ENCODE results near the gene OR13C2.
"Not testable (repeated sequence)": the region's sequence is repeated elsewhere in the genome, so short reads cannot be mapped to it uniquely, and the experiment has no call there.

OR13C2 gene, protein sequence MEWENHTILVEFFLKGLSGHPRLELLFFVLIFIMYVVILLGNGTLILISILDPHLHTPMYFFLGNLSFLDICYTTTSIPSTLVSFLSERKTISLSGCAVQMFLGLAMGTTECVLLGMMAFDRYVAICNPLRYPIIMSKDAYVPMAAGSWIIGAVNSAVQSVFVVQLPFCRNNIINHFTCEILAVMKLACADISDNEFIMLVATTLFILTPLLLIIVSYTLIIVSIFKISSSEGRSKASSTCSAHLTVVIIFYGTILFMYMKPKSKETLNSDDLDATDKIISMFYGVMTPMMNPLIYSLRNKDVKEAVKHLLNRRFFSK

DNA sequence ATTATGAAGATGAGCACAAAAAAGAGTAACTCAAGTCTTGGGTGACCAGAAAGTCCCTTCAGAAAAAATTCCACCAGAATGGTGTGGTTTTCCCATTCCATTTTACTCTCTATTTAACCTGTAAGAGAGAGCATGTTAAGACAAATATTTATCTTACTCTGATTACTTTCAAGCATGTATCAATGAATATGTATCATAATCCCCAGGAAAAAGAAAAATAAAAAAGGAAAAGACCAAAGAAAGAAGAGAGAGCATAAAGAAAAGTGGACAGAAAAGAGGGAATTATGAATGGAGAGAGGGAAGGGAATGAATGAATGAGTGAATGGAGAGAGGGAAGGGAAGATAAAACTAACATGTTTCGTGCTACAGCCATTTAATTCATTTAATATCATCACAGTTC is at the start of gene OR13C2:
OR13C2 (minus strand) TSS at position 101 of the 400 bp plus-strand sequence; CDS start at position 101, 0 bp downstream.
- not testable (repeated sequence) for DNase-seq

DNA sequence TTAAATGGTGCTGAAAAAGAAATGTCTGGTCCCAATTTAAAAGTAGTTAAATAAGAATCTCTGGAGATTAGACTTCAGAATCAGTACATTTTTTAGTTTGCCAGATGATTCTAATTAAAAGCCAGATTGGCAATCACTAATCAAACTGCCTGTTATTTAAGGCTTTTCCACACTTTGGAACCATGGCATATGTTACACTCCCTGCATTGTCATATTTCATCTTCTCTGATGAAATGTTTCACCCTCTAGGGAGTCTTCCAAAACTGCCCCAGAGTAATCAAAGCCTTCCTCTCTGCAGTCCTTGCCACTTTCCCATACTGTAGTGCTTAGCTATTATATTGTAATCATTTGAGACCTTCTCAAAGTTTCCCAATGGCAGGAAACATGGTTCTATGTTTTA is 30.0 kb upstream of the OR13C2 start:
- DNase-seq = no peak

DNA sequence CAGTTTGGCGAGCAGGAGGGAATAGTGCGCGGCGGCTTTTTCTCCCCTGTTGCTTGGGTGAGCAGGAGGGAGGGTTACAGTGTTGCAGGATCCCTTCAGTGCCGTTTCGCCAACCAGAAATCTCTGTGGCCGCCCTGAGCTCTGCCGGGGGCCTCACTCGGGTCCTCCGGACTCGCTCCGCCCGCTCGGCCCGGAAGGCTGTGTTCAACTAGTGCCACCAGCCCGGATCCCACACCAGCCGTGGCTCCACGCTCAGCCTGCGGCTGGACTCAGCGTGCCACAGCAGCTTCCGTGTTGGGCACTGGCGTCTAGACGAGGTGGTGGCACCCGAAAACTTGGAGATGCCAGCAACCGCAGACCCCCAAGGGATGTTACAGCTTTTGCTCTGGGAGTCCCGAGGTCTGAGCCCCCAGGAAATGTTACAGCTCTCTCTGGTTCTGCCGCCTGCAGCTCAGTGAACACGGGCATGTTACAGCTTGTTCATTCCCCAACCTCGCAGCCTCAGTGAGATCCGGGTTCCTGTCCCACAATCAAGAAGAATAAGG is 28.6 kb upstream of the OR13C2 start:
- DNase-seq = no peak

DNA sequence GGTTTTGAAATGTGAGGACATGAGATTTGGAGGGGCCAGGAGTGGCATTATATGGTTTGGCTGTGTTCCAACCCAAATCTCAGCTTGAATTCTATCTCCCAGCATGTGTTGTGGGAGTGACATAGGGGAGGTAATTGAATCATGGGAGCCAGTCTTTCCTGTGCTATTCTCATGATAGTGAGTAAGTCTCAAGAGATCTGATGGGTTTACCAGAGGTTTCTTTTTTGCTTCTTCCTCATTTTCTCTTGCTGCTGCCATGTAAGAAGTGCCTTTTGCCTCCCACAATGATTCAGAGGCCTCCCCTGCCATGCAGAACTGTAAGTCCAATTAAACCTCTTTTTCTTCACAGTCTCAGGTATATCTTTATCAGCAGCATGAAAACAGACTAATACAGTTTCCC is 20.5 kb upstream of the OR13C2 start:
- not testable (repeated sequence) for DNase-seq

DNA sequence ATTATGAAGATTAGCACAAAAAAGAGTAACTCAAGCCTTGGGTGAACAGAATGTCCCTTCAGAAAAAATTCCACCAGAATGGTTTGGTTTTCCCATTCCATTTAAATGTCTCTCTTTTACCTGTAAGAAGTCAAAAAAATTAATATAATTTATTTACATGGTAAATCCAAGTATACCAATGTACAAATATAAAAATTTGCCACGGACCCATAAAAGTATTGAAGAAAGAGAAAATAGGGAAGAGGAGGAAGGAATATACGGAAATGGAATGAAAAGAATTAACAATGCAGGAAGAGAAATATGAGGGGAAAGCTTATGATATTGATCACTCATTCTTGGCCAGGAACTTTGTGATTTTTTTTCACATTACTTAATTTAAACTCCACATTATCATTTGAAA is 12.7 kb upstream of the OR13C2 start, which contains the start of gene OR13C9:
OR13C9 (minus strand) TSS at position 101 of the 400 bp plus-strand sequence; CDS start at position 101, 0 bp downstream.
- no peak for DNase-seq

DNA sequence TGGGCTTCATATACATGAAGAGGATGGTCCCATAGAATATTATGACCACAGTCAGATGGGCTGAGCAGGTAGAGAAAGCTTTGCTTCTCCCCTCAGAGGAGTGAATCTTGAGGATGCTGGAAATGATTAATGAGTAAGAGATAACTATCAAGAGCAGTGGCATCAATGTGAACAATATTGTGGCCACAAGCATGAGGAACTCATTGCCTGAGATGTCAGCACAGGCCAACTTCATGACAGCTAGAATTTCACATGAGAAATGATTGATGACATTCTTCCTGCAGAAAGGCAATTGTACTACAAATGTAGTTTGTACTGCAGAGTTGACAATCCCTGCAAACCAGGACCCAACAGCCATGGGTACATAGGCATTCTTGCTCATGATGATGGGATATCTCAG is 12.0 kb upstream of the OR13C2 start:
- DNase-seq = no peak

DNA sequence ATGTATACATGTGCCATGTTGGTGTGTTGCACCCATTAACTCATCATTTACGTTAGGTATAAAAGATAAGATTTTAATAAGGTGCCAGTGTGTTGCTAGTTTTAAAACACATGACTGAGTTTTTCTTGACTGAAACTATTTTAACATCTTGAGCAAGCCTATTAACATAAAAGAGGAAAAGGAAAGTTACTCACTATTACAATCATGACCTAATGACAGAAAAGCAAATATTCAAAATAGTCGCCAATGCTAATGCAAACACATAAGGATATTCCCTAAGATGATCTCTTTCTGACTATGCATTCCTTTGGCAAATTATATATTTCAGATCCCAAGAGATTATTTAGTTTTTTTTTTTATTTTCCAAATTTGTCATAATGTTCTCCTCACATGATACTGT is 5.8 kb upstream of the OR13C2 start:
- no peak for DNase-seq

DNA sequence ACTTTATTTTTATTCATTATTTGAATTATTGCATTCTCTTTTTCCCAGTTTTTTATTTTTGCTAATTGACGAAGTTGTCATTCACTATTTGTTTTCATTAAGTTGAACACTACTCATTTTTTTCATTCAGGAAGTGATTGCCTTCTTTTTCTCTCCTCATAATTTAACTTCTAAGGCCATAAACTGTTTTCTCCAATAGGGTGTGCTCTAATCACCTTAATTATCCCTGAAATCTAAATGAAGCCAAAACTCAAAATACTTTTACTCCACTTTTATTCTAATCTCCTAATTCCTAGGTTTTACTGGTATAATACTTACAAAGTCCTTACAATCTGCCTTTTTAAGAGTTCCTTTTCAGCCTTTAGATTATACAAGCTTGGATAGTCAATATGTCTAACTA is 2.9 kb upstream of the OR13C2 start:
- no peak for DNase-seq

DNA sequence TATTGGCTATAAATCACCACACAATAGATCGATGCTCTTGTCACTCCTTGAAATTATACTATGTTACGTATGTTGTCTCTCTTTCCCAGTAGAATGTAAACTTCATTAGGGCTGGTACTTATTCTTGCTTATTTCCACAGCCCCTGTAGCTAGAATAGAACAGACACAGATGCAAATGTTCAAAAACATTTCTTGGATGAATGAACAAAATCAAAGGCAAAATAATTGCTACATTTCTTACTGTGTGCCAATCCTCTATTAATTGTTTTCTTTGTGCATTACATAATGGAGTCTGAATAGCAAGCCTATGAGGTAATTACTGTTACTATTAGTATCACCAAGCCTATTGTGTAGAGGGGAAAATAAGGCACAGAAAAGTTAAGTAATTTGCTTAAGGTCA is 725 bp upstream of the OR13C2 start:
- DNase-seq = no peak

DNA sequence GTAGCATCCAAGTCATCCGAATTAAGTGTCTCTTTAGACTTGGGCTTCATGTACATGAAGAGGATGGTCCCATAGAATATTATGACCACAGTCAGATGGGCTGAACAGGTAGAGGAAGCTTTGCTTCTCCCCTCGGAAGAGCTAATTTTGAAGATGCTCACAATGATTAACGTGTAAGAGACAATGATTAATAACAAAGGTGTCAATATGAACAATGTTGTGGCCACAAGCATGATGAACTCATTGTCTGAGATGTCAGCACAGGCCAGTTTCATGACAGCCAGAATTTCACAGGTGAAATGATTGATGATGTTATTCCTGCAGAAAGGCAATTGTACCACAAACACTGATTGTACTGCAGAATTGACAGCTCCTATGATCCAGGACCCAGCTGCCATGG is 626 bp downstream of the OR13C2 start:
- DNase-seq = no peak

DNA sequence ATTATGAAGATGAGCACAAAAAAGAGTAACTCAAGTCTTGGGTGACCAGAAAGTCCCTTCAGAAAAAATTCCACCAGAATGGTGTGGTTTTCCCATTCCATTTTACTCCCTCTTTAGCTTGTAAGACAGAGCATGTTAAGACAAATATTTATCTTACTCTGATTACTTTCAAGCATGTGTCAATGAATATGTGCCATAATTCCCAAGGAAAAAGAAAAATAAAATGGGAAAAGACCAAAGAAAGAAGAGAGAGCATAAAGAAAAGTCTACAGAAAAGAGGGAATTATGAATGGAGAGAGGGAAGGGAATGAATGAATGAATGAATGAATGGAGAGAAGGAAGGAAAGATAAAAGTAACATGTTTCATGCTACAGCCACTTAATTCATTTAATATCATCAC is 6.1 kb downstream of the OR13C2 start, which contains the start of gene OR13C5:
OR13C5 (minus strand) TSS at position 101 of the 400 bp plus-strand sequence; CDS start at position 101, 0 bp downstream.
- DNase-seq = not testable (repeated sequence)

DNA sequence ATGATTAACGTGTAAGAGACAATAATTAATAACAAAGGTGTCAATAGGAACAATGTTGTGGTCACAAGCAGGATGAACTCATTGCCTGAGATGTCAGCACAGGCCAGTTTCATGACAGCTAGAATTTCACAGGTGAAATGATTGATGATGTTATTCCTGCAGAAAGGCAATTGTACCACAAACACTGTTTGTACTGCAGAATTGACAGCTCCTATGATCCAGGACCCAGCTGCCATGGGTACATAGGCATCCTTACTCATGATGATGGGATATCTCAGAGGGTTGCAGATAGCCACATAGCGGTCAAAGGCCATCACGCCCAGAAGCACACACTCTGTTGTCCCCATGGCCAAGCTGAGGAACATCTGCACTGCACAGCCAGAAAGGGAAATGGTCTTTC is 6.7 kb downstream of the OR13C2 start:
- not testable (repeated sequence) for DNase-seq

DNA sequence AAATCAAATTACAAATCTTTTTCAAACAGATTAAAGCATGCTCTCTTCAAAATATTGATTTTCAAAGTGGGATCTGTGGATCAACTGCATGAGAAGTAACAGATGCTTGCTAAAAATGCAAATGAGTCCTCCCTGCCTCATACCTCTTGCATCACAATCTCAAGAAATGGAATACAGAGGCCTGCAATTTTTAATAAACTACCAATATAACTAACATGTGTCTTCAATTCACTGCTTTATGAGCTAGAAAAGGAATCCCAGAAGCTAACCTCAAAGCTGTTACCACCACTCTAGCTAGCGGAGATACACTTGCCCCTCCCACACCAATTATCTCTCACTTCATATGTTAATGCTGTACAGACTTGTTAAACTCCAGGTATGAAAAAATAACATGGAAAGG is 15.8 kb downstream of the OR13C2 start:
- DNase-seq = no peak

DNA sequence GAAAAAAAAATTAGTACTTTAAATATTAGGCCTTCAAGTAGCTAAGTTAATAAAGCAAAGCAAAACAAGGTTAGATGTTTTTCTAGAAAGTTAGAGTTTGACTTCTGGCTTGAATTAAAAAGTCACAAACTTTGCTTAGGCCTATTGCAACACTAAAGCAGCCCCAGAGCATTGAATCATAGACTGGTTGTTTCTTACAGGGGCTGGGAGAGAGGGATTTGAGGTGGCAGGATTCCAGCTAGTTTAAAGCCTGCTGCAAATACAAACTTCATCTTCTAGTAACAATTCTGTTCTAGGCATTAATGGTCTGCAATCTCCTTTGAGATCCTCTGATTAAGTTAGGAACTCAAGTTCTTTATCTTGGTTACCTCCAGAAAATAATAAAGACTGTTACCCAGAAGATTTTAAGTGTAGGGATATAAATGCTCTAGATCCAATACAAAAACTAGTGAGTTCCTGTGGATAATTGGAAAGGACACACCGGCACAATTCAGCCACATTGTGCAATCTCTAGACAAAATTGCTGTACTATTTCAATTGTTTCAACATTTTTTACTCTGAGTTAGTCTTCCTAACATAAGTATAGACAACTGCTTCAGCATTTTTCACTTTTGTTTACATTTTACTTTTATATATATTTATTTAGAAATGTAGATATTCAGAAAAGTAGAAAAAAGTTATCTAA is 18.8 kb downstream of the OR13C2 start:
- DNase-seq = no peak

DNA sequence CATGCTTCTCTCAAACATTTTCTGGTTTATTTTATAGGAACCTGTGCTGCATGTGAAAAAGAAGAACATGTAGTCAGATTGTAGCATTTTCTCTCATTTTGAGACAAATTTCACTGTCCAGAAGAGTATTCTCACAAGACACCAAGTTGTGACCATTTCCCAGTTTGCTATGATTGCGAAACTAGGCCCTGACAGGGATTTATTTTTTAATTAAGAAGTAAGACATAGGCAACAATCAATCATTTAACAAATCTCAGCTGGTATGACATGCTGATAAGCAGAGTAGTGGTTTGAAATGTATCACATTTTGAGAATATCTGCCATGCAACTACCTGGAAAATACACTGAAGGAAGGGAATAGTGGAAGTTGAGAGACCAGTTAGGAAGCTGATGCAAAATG is 24.9 kb downstream of the OR13C2 start:
- no peak for DNase-seq

DNA sequence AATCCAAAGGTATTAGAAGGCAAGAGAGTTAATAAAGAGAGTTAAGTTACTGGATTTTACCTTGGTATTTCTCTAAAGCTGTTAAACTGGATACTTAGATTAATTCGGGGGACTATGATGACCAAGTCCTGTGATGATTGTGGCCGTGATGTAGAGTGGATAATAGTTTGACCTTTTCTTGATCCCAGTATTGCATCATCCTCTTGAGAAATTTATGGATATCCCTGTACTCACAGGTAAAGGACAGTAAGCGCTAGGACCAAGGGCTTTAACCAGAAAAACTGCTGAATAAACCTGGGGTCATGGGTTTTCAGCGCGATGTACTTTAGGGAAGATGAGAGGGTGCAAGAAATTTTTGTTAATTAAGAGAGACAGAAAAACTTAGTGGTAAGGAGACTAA is 28.2 kb downstream of the OR13C2 start:
- DNase-seq = no peak

DNA sequence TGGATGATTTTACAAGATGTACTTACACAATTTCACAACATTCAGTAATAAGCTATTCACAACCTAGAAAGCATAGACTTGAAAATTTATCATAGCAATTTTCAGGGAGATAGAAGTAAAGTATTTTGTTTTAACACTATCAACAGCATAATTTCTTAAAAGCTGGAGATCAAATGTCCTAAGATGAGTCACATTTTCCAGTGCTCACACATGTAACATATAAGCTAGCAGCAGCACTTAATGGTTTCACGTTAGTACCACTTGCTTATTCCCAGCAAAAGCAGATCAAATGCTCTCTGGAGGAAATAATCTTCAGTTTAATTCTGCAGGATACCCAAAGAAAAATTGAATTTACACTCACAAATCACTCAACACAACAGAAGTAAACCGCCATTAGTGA is 30.0 kb downstream of the OR13C2 start:
- no peak for DNase-seq

DNA sequence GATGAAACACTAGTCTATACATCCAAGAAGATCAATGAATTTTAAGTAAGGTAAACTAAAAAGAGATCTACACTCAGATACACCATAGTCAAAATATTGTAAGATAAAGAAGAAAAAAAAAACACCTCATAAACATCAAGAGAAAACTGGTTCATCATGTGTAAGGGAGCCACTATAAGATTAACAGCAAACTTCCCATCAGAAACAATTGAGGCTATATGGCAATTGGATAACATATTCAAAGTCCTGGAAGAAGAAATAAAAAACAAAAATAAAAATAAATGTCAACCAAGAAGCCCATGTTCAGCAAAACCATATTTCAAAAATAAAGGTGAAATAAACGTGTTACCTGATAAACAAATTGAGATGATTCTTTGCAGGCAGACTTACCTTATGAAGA is 32.8 kb downstream of the OR13C2 start:
- DNase-seq = no peak

DNA sequence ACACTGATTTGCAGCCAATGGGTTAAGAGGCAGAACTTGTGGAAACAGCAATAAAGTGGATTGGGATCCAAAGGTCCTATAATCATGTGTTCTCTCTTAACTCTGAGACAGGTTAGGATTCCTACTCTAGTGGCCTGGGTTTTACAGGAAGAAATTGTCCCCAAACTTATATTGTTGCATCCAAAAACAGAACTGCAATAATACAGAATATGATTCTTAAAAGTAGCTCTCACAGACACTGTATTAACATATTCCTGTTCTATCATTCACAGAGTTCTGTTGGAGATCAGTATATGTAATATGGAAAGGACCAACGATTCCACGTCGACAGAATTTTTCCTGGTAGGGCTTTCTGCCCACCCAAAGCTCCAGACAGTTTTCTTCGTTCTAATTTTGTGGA is 36.6 kb downstream of the OR13C2 start, which contains the start of gene OR13C8:
OR13C8 (plus strand) TSS at position 301 of the 400 bp plus-strand sequence; CDS start at position 301, 0 bp downstream.
- DNase-seq = no peak

DNA sequence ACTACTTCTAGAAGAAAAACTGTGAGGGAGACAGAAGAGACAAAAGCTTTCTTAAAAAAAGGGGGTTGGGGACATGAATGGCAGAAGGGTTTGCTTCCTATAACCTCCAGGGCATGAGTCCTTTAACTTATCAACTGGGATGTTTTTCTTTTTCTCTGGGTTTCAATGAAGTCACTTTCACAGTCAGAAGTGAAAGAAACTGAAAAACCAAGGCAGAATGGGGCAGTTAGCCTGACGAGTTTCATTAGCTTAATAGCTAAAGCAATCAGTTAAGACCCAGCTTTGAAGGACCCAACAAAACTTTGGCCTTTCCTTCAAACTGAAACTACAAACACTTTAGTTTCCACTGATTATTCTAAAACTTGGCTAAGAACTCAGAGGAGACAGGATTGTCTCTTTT is 41.1 kb downstream of the OR13C2 start:
- DNase-seq = no peak

DNA sequence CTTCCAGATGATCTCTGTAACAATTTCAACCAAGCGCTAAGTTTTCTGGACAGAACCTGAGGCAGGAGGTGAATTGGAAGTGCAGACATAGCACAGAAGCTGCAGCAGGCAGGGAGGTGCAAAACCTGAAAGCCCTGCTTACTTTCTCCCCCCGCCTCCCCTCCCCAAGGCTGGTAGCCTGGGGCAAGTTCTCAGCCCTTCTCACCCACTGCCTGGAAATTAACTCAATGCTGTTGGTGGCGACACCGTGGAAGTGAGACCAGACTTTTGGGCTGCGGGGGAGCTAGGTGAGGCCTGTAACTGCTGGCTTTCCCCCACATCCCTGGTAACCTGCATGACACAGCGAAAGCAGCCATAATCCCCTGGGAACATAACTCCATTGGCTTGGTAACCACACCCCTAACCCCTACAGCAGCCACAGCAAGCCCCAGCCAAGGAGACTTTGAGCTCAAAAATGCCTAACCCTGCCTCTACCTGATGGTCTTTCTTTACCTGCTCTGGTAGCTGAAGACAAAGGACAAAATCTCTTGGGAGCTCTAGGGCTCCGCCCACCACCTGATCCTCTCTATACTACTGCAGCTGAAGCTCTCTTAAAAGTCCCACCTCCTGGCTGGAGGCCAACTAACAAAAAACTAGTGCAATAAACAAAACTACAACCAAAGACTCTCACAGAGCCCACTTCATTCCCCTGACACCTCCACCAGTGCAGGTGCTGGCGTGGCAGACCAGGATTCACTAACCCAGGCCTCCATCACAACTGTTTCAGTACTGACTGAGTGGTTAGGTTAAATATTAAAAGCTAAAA is 48.4 kb downstream of the OR13C2 start:
- no peak for DNase-seq

DNA sequence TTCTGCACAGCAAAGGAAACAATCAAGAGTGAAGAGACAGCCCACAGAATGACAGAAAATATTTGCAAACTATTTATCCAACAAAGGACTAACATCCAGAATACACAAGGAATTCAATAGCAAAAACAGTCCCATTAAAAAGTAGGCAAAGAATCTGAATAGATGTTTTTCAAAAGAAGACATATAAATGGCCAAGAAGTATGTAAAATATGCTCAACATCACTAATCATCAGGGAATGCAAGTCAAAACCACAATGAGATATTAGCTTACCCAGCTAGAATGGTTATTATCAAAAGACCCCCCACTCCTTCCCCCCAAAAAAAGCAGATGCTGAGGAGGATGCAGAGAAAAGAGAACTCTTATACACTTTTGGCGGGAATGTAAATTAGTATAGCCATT is 49.9 kb downstream of the OR13C2 start:
- DNase-seq = no peak

All from NCI-H2171 (cell line).